Measurements from ENCODE around the gene CDC42BPB. TPM values are rescaled to one million over a fixed set of nuclear protein-coding genes. Genes with fewer than 3 reads are reported as not detected.
A peak's percentile ranks its signal among the peaks of the same experiment; 100 is the strongest.
"Not testable (repeated sequence)": the region's sequence is repeated elsewhere in the genome, so short reads cannot be mapped to it uniquely, and the experiment has no call there.

CDC42BPB gene
- total RNA-seq, 4 donors from 2014 or later, result 30.0 to 64.3 (median 32.6) TPM

GRCh38 chr14:103055695-103056094, 1.7 kb downstream of the CDC42BPB start:
- DNase-seq, result no peak
- TF ChIP-seq, protein P1, sequence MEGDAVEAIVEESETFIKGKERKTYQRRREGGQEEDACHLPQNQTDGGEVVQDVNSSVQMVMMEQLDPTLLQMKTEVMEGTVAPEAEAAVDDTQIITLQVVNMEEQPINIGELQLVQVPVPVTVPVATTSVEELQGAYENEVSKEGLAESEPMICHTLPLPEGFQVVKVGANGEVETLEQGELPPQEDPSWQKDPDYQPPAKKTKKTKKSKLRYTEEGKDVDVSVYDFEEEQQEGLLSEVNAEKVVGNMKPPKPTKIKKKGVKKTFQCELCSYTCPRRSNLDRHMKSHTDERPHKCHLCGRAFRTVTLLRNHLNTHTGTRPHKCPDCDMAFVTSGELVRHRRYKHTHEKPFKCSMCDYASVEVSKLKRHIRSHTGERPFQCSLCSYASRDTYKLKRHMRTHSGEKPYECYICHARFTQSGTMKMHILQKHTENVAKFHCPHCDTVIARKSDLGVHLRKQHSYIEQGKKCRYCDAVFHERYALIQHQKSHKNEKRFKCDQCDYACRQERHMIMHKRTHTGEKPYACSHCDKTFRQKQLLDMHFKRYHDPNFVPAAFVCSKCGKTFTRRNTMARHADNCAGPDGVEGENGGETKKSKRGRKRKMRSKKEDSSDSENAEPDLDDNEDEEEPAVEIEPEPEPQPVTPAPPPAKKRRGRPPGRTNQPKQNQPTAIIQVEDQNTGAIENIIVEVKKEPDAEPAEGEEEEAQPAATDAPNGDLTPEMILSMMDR (IDR thresholded peaks at IDR 0.05 in 4 of 5, conservative IDR thresholded peaks at IDR 0.05 in 1 of 5), result no peak
- TF ChIP-seq POLR2A (IDR thresholded peaks at IDR 0.05), result no peak
- Histone ChIP-seq H3K4me1 (peaks cover 46 to 52% of the 10 kb centered on the region in 2 donors), H3K36me3 (no peaks in the 10 kb centered on the region), H3K27me3 (no peaks in the 10 kb centered on the region), H3K27ac (peak overlapping the region; percentile 81 to 92 (median 88)), H3K4me3 (peak overlapping the region; percentile 70 to 91 (median 82)), H3K9me3 (no peaks in the 10 kb centered on the region)
- intact Hi-C loops (cut with DNase I; ENCODE audit: low total_unique reads), result no loop called here
- ATAC-seq, result no peak
- in situ Hi-C loops (cut with MboI; ENCODE audit: low sequenced_read_pairs in 4 of 4), result no loop called here

DNA sequence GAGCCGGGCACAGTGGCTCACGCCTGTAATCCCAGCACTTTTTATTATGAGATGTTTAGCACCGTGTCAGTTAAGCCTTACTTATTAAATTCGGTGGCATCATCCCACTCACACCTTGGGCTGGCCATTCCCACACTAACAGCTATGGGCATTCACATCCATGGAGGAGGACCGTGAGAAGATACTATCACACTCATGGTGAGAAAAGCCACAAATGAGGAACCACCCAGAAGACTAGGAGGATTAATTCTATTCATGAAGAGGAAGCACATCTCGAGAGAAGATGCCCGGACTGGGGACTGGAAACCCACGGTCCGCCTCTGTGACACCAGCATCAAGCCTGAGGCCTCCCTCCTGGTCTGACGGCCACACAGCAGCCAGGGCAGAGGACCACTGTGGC, 4.9 kb downstream of the CDC42BPB start:
- no peaks in the 10 kb centered on the region for H3K36me3 ChIP-seq
- peaks cover 31 to 33% of the 10 kb centered on the region in 2 donors for H3K4me1 ChIP-seq
- DNase-seq, result no peak
- no peak for ATAC-seq
- no peak overlapping the region for H3K4me3 ChIP-seq
- in situ Hi-C loops (cut with MboI; ENCODE audit: low sequenced_read_pairs in 4 of 4), result no loop called here
- no peaks in the 10 kb centered on the region for H3K9me3 ChIP-seq
- no peak overlapping the region for H3K27ac ChIP-seq
- H3K27me3 ChIP-seq, result no peaks in the 10 kb centered on the region
- intact Hi-C loops (cut with DNase I; ENCODE audit: low total_unique reads), result no loop called here
- TF ChIP-seq, protein P1 (IDR thresholded peaks at IDR 0.05 in 4 of 5, conservative IDR thresholded peaks at IDR 0.05 in 1 of 5), result no peak
- no peak for TF ChIP-seq POLR2A (IDR thresholded peaks at IDR 0.05)

GRCh38 chr14:103050935-103051334, 6.4 kb downstream of the CDC42BPB start:
- Histone ChIP-seq H3K27ac (no peak overlapping the region), H3K9me3 (no peaks in the 10 kb centered on the region), H3K4me1 (peaks cover 38 to 40% of the 10 kb centered on the region in 2 donors), H3K4me3 (no peak overlapping the region), H3K27me3 (no peaks in the 10 kb centered on the region), H3K36me3 (no peaks in the 10 kb centered on the region)
- no peak for TF ChIP-seq POLR2A (IDR thresholded peaks at IDR 0.05)
- TF ChIP-seq, protein P1 (IDR thresholded peaks at IDR 0.05 in 4 of 5, conservative IDR thresholded peaks at IDR 0.05 in 1 of 5), result no peak
- ATAC-seq (no peak), DNase-seq (no peak)
- in situ Hi-C loops (cut with MboI; ENCODE audit: low sequenced_read_pairs in 4 of 4), result no loop called here
- intact Hi-C loops (cut with DNase I; ENCODE audit: low total_unique reads), result no loop called here

DNA sequence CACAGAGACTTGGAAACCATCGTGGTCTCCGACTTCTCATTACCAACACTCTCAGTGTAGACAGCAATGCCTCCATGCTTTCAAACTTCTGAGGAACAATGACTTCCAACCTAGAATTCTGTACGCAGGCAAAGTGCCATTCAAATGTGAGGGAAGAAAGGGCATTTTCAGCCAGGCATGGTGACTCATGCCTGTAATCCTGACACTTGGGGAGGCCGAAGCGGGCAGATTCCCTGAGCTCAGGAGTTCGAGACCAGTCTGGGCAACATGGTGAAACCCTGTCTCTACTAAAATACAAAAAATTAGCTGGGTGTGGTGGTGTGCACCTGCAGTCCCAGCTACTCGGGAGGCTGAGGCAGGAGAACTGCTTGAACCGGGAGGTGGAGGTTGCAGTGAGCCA, 9.9 kb downstream of the CDC42BPB start:
- H3K4me3 ChIP-seq; H3K9me3 ChIP-seq; DNase-seq; H3K27me3 ChIP-seq; H3K36me3 ChIP-seq; intact Hi-C loops (cut with DNase I; ENCODE audit: low total_unique reads); ATAC-seq; H3K27ac ChIP-seq; in situ Hi-C loops (cut with MboI; ENCODE audit: low sequenced_read_pairs in 4 of 4): not testable (repeated sequence)
- peaks cover 24 to 29% of the 10 kb centered on the region in 2 donors for H3K4me1 ChIP-seq

DNA sequence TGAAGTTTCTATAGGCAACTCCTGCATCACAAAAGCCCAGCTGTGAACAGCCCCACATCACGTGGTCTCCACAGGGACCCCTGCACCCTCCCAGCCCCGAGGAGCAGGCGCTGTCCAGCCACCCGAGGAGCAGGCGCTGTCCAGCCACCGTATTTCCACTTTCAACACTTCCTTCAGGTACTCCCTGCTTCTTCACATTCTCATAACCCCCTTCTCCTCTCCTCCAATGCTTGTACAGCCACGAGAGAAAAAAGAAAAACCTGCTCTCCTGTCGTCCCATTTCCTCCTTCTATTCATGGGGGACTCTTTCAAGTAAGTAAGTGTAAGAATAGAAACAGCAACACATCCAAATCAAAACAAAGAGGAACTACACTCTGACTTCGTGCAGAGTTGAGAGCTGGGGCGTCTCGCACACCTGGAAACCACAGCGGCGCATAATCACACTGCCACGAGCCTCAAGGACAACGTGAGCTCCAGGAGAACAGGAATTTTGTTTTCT, 11.9 kb downstream of the CDC42BPB start:
- intact Hi-C loops (cut with DNase I; ENCODE audit: low total_unique reads) (no loop called here), in situ Hi-C loops (cut with MboI; ENCODE audit: low sequenced_read_pairs in 4 of 4) (no loop called here)
- H3K27ac ChIP-seq, result peak overlapping the region in 1 of 4 donors; percentile 8
- H3K9me3 ChIP-seq, result no peaks in the 10 kb centered on the region
- H3K4me3 ChIP-seq, result no peak overlapping the region
- no peaks in the 10 kb centered on the region for H3K36me3 ChIP-seq
- no peak for ATAC-seq
- DNase-seq, result no peak
- peaks cover 21 to 29% of the 10 kb centered on the region in 2 donors for H3K4me1 ChIP-seq
- no peak for TF ChIP-seq POLR2A (IDR thresholded peaks at IDR 0.05)
- TF ChIP-seq, protein P1 (IDR thresholded peaks at IDR 0.05 in 4 of 5, conservative IDR thresholded peaks at IDR 0.05 in 1 of 5), result no peak
- H3K27me3 ChIP-seq, result no peaks in the 10 kb centered on the region

Data from gastrocnemius medialis (tissue), 4 donors.